ENCODE data around the gene NCKAP5.

DNA sequence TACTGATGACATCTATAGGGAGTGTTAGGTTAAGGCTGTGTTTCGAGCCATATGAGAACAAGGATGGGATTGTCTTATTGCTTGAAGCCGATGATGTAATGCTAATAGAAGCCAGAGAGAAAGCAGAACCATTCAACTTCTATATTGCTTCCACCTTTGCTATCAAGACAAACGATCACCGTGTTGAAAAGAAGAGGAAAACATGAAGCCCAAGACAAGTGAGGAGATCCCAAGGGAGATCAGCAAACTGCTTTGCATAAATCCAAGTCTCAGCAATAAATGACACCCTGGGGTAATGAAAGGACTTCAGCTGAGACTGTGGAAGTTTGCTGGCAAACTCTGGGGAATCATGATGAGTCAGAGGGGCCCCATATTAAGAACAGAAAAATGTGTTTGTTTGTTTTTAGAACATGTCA is 206.2 kb downstream of the NCKAP5 start:
- TF ChIP-seq, protein P1, sequence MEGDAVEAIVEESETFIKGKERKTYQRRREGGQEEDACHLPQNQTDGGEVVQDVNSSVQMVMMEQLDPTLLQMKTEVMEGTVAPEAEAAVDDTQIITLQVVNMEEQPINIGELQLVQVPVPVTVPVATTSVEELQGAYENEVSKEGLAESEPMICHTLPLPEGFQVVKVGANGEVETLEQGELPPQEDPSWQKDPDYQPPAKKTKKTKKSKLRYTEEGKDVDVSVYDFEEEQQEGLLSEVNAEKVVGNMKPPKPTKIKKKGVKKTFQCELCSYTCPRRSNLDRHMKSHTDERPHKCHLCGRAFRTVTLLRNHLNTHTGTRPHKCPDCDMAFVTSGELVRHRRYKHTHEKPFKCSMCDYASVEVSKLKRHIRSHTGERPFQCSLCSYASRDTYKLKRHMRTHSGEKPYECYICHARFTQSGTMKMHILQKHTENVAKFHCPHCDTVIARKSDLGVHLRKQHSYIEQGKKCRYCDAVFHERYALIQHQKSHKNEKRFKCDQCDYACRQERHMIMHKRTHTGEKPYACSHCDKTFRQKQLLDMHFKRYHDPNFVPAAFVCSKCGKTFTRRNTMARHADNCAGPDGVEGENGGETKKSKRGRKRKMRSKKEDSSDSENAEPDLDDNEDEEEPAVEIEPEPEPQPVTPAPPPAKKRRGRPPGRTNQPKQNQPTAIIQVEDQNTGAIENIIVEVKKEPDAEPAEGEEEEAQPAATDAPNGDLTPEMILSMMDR (IDR thresholded peaks at IDR 0.05), result no peak
- TF ChIP-seq POLR2A (IDR thresholded peaks at IDR 0.05), result no peak

Measured in prostate gland (tissue), 2 donors.